HFFc6 (cell line): Measurements from ENCODE around the gene ZNF431. TPM values are rescaled to one million over a fixed set of nuclear protein-coding genes. Genes with fewer than 3 reads are reported as not detected.

Experiments used
- DNase-seq: peaks from one replicate; pipeline ENCODE4 v3.0.0-alpha.2; 2018
- H3K27ac Mint-ChIP-seq: 2 replicates; pipeline ENCODE4 v1.8.0; 2020; ENCODE audit warnings: mild to moderate bottlenecking, mixed read lengths
- H3K27me3 Mint-ChIP-seq: 2 replicates; pipeline ENCODE4 v1.8.0; 2021; ENCODE audit warnings: mild to moderate bottlenecking, moderate library complexity, mixed read lengths; ENCODE audit not compliant: insufficient read depth
- H3K36me3 Mint-ChIP-seq: 2 replicates; pipeline ENCODE4 v1.8.0; 2021; ENCODE audit warnings: low read depth, mixed read lengths
- H3K4me1 Mint-ChIP-seq: 2 replicates; pipeline ENCODE4 v1.8.0; 2020; ENCODE audit warnings: low read depth, mixed read lengths
- H3K4me3 Mint-ChIP-seq: 2 replicates; pipeline ENCODE4 v1.8.0; 2020; ENCODE audit warnings: mild to moderate bottlenecking, moderate library complexity, mixed read lengths
- H3K9me3 Mint-ChIP-seq: 2 replicates; pipeline ENCODE4 v1.8.0; 2020; ENCODE audit warnings: mild to moderate bottlenecking, mixed read lengths
- total RNA-seq, 6 experiments: library from RNA; stranded (reverse); fragmentation: NEBNext Ultra II Directional; extraction: Animal tissue kit (Norgen Biotek cat#: 25700); gene quantifications; 2 replicates in 1 of 6; 3 replicates in 5 of 6; pipeline ENCODE4 v1.2.3, GENCODE V29; 2021
- TF ChIP-seq, protein P1 (sequence below): fragments of 200-600 bp; sonication (generic); IDR thresholded peaks from 2 replicates; pipeline ENCODE4 v1.5.0; 2021; ENCODE audit warnings: antibody characterized with exemption, mild to moderate bottlenecking

The ZNF431 gene
- total RNA-seq, 6 experiments from 2014 or later = 4.0 to 6.8 (median 5.4) TPM

DNA sequence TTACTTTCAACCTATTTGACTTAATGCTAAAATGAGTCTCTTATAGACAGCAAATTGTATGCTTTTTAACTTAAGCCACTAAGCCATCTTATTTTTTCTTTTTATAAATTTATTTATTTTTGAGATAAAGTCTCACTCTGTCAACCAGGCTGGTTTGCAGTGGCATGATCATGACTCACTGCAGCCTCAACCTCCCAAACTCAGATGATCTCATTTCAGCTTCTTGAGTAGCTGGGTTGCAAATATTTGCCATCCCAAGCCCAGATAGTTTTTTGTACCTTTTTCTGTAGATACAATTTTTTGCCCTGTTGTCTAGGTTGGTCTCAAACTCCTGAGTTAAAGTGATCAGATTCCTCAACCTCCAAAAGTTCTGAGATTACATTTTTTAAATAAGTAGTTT, 32.7 kb upstream of the ZNF431 start:
- no peak overlapping the region for H3K27ac Mint-ChIP-seq
- no peak overlapping the region for H3K4me3 Mint-ChIP-seq
- H3K4me1 Mint-ChIP-seq = peaks cover 15% of the 10 kb centered on the region; the same call in 1 of the 2 replicates
- H3K9me3 Mint-ChIP-seq = peaks cover 7% of the 10 kb centered on the region
- DNase-seq = no peak
- H3K27me3 Mint-ChIP-seq = no peaks in the 10 kb centered on the region; the same call in 1 of the 2 replicates
- H3K36me3 Mint-ChIP-seq = peaks cover 60% of the 10 kb centered on the region
- TF ChIP-seq, protein P1, sequence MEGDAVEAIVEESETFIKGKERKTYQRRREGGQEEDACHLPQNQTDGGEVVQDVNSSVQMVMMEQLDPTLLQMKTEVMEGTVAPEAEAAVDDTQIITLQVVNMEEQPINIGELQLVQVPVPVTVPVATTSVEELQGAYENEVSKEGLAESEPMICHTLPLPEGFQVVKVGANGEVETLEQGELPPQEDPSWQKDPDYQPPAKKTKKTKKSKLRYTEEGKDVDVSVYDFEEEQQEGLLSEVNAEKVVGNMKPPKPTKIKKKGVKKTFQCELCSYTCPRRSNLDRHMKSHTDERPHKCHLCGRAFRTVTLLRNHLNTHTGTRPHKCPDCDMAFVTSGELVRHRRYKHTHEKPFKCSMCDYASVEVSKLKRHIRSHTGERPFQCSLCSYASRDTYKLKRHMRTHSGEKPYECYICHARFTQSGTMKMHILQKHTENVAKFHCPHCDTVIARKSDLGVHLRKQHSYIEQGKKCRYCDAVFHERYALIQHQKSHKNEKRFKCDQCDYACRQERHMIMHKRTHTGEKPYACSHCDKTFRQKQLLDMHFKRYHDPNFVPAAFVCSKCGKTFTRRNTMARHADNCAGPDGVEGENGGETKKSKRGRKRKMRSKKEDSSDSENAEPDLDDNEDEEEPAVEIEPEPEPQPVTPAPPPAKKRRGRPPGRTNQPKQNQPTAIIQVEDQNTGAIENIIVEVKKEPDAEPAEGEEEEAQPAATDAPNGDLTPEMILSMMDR = no peak

DNA sequence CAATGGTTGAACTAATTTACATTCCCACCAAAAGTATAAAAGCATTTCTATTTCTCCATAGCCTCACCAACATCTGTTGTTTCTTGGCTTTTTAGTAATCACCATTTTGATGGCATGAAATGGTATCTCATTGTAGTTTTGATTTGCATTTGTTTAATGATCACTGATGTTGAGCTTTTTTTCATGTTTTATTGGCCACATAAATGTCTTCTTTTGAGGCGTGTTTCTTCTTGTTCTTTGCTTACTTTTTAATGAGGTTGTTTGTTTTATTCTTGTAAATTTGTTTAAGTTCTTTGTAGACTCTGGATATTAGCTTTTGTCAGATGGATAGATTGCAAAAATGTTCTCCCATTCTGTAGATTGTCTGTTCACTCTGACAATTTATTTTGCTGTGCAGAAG, 31.7 kb upstream of the ZNF431 start:
- H3K27ac Mint-ChIP-seq = no peak overlapping the region
- H3K27me3 Mint-ChIP-seq = no peaks in the 10 kb centered on the region; the same call in 1 of the 2 replicates
- H3K9me3 Mint-ChIP-seq = peaks cover 16% of the 10 kb centered on the region
- peaks cover 64% of the 10 kb centered on the region for H3K36me3 Mint-ChIP-seq
- no peak overlapping the region for H3K4me3 Mint-ChIP-seq
- TF ChIP-seq, protein P1 = no peak
- DNase-seq = no peak
- H3K4me1 Mint-ChIP-seq = peaks cover 15% of the 10 kb centered on the region; the same call in 1 of the 2 replicates

DNA sequence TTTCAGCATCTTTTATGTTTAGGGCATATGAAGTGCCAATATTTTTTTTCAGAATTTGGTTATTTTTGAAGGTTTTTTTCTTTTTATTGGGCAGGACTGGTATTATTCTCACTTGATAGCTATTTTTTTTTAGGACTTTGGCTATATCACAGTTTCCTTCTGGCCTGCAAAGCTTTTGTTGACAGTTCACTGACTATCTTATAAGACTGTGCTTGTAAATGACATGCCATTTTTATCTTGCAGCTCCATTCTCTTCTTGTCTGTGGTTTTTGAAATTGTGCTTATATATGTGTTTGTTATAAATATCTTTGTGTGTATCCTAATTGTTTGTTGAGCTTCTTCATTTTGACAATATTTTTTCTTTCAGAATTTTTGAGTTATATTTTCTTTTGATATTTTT, 26.4 kb upstream of the ZNF431 start:
- peaks cover 73% of the 10 kb centered on the region for H3K36me3 Mint-ChIP-seq
- no peak overlapping the region for H3K27ac Mint-ChIP-seq
- H3K27me3 Mint-ChIP-seq = no peaks in the 10 kb centered on the region
- peaks cover 39% of the 10 kb centered on the region for H3K9me3 Mint-ChIP-seq
- TF ChIP-seq, protein P1 = no peak
- DNase-seq = no peak
- peaks cover 20% of the 10 kb centered on the region for H3K4me1 Mint-ChIP-seq
- no peak overlapping the region for H3K4me3 Mint-ChIP-seq

GRCh38 chr19:21117041-21117907, 24.6 kb upstream of the ZNF431 start:
- no peak overlapping the region for H3K4me3 Mint-ChIP-seq
- peak; percentile 41 for DNase-seq
- no peak overlapping the region for H3K27ac Mint-ChIP-seq
- H3K27me3 Mint-ChIP-seq = no peaks in the 10 kb centered on the region
- H3K36me3 Mint-ChIP-seq = peaks cover 62% of the 10 kb centered on the region
- TF ChIP-seq, protein P1 = no peak
- peaks cover 39% of the 10 kb centered on the region for H3K9me3 Mint-ChIP-seq
- H3K4me1 Mint-ChIP-seq = peaks cover 20% of the 10 kb centered on the region

- Mint-ChIP-seq H3K36me3 (peaks cover 29% of the 10 kb centered on the region), H3K27me3 (peaks cover 2% of the 10 kb centered on the region; the same call in 1 of the 2 replicates), H3K4me3 (no peak overlapping the region), H3K4me1 (no peaks in the 10 kb centered on the region), H3K9me3 (peaks cover 7% of the 10 kb centered on the region; the same call in 1 of the 2 replicates), H3K27ac (no peak overlapping the region)
- TF ChIP-seq, protein P1 = no peak
- DNase-seq = no peak
These were observed 15.8 kb upstream of the ZNF431 start for GRCh38 chr19:21126078-21126477.
